ENCODE measurements around the gene GTF2A2.

- TF ChIP-seq, protein P1, sequence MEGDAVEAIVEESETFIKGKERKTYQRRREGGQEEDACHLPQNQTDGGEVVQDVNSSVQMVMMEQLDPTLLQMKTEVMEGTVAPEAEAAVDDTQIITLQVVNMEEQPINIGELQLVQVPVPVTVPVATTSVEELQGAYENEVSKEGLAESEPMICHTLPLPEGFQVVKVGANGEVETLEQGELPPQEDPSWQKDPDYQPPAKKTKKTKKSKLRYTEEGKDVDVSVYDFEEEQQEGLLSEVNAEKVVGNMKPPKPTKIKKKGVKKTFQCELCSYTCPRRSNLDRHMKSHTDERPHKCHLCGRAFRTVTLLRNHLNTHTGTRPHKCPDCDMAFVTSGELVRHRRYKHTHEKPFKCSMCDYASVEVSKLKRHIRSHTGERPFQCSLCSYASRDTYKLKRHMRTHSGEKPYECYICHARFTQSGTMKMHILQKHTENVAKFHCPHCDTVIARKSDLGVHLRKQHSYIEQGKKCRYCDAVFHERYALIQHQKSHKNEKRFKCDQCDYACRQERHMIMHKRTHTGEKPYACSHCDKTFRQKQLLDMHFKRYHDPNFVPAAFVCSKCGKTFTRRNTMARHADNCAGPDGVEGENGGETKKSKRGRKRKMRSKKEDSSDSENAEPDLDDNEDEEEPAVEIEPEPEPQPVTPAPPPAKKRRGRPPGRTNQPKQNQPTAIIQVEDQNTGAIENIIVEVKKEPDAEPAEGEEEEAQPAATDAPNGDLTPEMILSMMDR (tag by site-specific recombination; IDR thresholded peaks at IDR 0.05): no peak
- TF ChIP-seq, protein P2, sequence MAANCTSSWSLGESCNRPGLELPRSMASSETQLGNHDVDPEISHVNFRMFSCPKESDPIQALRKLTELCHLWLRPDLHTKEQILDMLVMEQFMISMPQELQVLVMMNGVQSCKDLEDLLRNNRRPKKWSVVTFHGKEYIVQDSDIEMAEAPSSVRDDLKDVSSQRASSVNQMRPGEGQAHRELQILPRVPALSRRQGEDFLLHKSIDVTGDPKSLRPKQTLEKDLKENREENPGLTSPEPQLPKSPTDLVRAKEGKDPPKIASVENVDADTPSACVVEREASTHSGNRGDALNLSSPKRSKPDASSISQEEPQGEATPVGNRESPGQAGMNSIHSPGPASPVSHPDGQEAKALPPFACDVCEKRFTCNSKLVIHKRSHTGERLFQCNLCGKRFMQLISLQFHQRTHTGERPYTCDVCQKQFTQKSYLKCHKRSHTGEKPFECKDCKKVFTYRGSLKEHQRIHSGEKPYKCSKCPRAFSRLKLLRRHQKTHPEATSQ (tag by site-specific recombination; IDR thresholded peaks at IDR 0.05): no peak
- no peak for TF ChIP-seq ZNF223 (tag by site-specific recombination; IDR thresholded peaks at IDR 0.05)
- TF ChIP-seq ELK4 (IDR thresholded peaks at IDR 0.05; ENCODE audit: borderline replicate concordance, low read depth, low read length): no peak
- TF ChIP-seq ZNF580 (tag by site-specific recombination; IDR thresholded peaks at IDR 0.05): no peak
- no peak for TF ChIP-seq ZNF664 (tag by site-specific recombination; IDR thresholded peaks at IDR 0.05)
- TF ChIP-seq, protein P3, sequence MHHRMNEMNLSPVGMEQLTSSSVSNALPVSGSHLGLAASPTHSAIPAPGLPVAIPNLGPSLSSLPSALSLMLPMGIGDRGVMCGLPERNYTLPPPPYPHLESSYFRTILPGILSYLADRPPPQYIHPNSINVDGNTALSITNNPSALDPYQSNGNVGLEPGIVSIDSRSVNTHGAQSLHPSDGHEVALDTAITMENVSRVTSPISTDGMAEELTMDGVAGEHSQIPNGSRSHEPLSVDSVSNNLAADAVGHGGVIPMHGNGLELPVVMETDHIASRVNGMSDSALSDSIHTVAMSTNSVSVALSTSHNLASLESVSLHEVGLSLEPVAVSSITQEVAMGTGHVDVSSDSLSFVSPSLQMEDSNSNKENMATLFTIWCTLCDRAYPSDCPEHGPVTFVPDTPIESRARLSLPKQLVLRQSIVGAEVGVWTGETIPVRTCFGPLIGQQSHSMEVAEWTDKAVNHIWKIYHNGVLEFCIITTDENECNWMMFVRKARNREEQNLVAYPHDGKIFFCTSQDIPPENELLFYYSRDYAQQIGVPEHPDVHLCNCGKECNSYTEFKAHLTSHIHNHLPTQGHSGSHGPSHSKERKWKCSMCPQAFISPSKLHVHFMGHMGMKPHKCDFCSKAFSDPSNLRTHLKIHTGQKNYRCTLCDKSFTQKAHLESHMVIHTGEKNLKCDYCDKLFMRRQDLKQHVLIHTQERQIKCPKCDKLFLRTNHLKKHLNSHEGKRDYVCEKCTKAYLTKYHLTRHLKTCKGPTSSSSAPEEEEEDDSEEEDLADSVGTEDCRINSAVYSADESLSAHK (tag by site-specific recombination; IDR thresholded peaks at IDR 0.05): no peak
- TF ChIP-seq KLF9 (tag by site-specific recombination; IDR thresholded peaks at IDR 0.05; ENCODE audit: low read depth): no peak
- no peak for TF ChIP-seq ZNF146 (tag by site-specific recombination; IDR thresholded peaks at IDR 0.05)
- no peak for TF ChIP-seq ZNF416 (tag by site-specific recombination; IDR thresholded peaks at IDR 0.05)
- TF ChIP-seq ZFP69B (tag by site-specific recombination; IDR thresholded peaks at IDR 0.05): no peak
- no peak for TF ChIP-seq REST (tag by site-specific recombination; IDR thresholded peaks at IDR 0.05)
- TF ChIP-seq ZNF513 (tag by site-specific recombination; IDR thresholded peaks at IDR 0.05): no peak
Observed at GRCh38 chr15:59676565-59676964, 19.2 kb upstream of the GTF2A2 start.
